ENCODE measurements around the gene FRK.

FRK gene

DNA sequence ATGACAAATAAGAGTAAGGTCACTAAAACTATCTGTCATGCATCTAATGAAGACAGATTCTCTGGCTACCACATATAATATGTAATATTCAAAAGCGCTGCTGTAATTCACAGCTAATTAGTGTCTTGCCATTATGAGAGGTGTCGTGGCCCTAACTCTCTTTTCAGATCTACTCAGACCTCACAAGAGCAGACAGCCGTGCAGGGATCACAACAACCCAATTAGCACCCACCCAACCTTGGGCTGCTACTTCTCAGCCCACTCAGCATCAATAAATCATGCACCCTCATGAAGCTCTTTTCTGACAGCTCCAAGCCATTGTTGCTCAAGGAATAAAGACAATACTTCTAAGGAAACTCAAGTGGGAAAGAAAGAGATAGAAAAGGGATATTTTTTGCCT, 61.5 kb downstream of the FRK start:
- H3K4me3 ChIP-seq (replicated peaks; ENCODE audit: low read depth, low read length) = no peak overlapping the region
- no peak for DNase-seq (ENCODE audit: low read depth)
- TF ChIP-seq, protein P1, sequence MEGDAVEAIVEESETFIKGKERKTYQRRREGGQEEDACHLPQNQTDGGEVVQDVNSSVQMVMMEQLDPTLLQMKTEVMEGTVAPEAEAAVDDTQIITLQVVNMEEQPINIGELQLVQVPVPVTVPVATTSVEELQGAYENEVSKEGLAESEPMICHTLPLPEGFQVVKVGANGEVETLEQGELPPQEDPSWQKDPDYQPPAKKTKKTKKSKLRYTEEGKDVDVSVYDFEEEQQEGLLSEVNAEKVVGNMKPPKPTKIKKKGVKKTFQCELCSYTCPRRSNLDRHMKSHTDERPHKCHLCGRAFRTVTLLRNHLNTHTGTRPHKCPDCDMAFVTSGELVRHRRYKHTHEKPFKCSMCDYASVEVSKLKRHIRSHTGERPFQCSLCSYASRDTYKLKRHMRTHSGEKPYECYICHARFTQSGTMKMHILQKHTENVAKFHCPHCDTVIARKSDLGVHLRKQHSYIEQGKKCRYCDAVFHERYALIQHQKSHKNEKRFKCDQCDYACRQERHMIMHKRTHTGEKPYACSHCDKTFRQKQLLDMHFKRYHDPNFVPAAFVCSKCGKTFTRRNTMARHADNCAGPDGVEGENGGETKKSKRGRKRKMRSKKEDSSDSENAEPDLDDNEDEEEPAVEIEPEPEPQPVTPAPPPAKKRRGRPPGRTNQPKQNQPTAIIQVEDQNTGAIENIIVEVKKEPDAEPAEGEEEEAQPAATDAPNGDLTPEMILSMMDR (IDR thresholded peaks at IDR 0.05; ENCODE audit: low read length, missing control alignments) = no peak

DNA sequence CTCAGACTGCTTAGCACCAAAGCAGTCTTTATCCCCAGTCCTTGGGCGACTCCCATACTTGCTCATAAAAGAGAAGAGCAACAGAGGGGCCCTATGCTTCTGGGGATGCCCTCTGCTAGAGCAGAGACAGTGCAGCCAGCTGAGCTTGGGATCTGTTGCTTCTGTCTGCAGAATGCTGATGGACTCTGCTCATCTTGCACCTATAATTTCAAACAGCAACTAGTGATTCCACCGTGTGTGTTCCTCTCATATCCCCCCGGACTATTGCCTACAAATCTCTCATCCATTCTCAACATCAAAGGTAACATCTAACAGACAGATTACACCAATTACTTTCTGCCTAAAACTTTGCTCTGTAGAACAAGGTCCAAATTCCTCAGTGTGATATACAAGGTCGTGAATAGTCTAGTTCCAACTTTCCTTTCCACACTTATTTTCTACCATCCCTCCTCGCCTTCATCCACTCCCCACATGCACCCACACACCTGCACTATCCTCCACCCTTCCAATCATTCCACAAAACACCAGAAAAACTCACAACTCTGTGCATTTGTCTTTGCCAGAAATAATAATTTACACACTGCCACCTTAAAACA, 62.6 kb downstream of the FRK start:
- TF ChIP-seq, protein P1 (IDR thresholded peaks at IDR 0.05; ENCODE audit: low read length, missing control alignments) = no peak
- H3K4me3 ChIP-seq (replicated peaks; ENCODE audit: low read depth, low read length) = no peak overlapping the region
- DNase-seq (ENCODE audit: low read depth) = no peak

DNA sequence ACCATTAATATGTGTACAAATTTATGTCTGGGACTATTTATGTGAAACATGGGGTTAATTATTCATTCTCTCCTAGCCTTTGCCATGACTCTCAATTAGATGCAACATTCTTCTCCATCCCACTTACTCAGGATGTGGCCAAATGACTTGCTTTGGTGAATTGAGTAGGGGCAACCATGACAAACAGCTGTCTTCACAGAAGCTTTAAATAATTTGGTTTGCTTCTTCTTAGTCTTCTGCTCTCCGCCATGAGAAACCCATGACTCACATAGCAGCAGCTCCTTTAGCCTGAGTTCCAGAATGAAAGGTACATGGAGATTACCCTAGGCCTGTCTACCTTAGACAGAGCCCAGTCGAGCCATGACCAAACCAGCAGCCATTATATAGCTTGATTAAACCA, 74.7 kb downstream of the FRK start:
- no peak for DNase-seq (ENCODE audit: low read depth)
- H3K4me3 ChIP-seq (replicated peaks; ENCODE audit: low read depth, low read length) = no peak overlapping the region
- TF ChIP-seq, protein P1 (IDR thresholded peaks at IDR 0.05; ENCODE audit: low read length, missing control alignments) = no peak

DNA sequence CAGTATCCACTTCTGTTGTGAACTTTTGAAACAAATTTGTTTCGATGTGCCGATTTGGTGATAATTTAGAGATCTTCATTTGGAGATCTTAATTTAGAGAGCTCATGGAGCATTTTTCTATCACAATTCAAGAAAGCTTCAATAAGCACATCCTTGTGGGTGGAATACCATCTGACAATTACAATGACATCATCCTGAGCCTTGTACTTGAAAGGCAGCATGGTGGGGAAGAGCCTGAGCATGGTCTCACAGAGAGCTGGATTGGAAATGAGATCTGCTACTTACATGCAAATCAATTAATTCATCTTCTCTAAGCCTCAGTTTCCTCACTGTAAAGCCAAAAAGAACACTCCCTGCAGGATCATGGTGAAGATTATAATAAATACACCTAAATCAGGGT, 75.9 kb downstream of the FRK start:
- DNase-seq (ENCODE audit: low read depth) = no peak
- TF ChIP-seq, protein P1 (IDR thresholded peaks at IDR 0.05; ENCODE audit: low read length, missing control alignments) = no peak
- no peak overlapping the region for H3K4me3 ChIP-seq (replicated peaks; ENCODE audit: low read depth, low read length)

DNA sequence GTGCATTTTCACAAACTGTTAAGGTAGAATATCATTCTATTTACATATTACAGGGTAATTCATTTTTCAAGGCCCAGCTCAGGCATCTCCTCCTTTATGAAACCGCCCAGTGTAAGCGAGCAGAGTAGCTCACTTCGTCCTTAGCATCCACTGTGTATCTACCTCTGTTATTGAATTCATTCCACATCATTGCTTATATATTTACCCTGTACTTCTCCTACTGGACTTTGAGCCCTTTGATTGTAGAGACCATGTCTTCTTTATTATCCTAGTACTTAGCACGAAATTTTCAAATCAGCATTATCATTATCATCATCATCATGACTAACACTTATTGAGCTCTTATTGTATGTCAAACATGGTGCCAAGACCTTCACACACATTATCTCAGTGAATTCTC, 76.7 kb downstream of the FRK start:
- no peak for DNase-seq (ENCODE audit: low read depth)
- TF ChIP-seq, protein P1 (IDR thresholded peaks at IDR 0.05; ENCODE audit: low read length, missing control alignments) = no peak
- no peak overlapping the region for H3K4me3 ChIP-seq (replicated peaks; ENCODE audit: low read depth, low read length)

DNA sequence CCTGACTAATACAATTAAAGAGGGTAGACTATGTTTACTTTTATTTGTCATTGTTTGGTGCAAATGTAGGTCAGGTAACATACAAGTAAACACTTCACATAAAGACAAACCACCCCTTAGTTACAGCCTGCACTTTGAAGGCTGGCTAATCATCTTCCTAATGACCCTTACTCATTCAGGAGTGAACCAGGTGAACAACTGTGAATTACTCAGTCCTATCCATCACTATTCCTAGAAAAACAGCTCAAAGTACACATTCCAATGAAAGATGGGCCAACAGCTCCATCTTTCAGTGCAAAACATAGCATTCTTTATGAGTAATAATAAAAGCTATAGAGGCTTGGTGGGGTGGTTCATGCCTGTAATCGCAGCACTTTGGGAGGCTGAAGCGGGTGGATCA, 78.2 kb downstream of the FRK start:
- DNase-seq (ENCODE audit: low read depth) = no peak
- H3K4me3 ChIP-seq (replicated peaks; ENCODE audit: low read depth, low read length) = no peak overlapping the region
- TF ChIP-seq, protein P1 (IDR thresholded peaks at IDR 0.05; ENCODE audit: low read length, missing control alignments) = no peak

DNA sequence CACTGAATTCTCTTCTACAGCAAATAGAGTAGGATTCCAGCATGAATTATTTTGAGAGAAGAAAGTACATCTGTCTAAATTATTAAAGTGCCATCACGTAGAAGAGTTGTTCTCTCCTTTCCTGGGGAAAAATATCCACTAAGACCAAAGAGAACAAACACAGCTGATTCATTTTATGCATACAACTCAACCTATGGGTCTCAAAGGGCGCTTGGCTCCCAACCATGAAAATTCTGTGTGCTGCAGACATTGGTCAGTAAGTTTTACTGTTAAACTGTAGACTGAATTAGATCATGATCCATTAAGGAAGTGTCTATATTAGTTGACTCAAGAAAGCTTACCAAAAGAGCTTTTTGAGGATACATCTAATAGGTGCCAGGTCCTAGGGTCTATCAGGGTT, 83.5 kb downstream of the FRK start:
- H3K4me3 ChIP-seq (replicated peaks; ENCODE audit: low read depth, low read length) = no peak overlapping the region
- no peak for DNase-seq (ENCODE audit: low read depth)
- TF ChIP-seq, protein P1 (IDR thresholded peaks at IDR 0.05; ENCODE audit: low read length, missing control alignments) = no peak

Data from fibroblast of pulmonary artery (primary cell).